Non-pigmented ciliary epithelial cell (primary cell): ENCODE results near the gene PLPPR1.

Source experiments
- DNase-seq: peaks from one replicate; pipeline ENCODE4 v3.0.0-alpha.2; 2010; ENCODE audit warnings: low read depth

PLPPR1 gene

DNA sequence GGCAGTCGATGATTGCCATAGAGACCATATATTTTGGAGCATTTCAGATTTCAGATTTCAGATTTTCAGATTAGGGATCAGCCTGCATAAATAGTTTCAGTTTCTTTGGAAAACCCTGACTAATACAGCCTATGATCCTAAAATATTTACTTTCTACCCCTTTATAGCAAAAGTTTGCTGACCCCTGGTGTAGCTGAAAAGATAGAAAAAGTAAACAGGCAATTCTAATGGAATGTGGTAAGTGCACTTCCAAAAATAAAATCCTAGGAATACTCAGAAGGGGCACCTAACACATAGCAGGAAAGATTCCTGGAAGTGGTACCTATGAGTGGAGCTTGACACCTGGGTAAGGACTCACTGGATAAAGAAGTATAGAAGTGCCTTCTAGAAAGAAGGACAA is 321.8 kb downstream of the PLPPR1 start:
- DNase-seq = no peak

- no peak for DNase-seq
Observed at GRCh38 chr9:101352892-101353463, 324.5 kb downstream of the PLPPR1 start.

DNA sequence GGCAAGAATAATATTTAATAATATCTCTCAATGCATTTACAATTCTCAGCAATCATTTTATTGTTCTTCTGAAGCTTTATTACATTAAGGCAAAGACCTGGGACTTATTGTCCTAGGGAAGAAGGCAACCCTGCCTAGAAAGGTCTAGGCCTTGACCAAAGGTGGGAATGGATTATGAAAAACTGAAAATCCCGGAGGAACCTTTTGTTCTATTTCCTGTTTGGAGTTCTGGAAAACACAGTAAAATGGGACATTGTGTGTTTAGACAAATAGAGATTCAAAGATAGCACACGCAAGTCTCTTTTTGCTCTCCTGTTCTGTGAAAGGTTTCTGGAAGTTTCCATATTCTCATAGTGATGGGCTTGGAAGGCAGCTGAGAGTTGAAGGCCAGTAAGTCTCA is 325.2 kb downstream of the PLPPR1 start:
- no peak for DNase-seq

DNA sequence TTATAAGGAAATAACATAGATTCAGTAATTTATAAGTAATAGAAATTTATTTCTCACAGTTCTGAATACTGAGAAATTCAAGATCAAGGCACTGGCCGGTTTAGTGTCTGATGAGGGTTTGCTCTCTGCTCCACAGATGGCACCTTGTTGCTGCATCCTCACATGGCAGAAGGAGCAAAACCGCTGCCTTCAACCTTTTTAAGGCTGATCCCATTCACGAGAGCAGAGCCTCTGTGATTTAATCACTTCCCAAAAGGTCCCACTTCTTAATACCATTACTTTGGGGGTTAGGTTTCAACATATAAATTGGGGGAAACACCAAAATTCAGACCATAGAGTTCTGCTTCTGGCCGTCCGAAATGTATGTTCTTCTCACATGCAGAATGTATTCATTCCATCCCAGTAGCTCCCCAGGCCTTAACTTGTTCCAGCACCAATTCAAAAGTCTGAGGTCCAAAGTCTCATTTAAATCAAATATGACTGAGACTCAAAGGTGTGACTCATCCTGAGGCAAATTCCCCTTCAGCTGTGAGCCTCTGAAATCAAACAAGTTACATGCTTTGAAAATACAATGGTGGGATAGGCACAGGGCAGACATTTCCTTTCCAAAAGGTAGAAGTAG is 325.7 kb downstream of the PLPPR1 start:
- DNase-seq = no peak

GRCh38 chr9:101354765-101355708 is 326.5 kb downstream of the PLPPR1 start:
- DNase-seq = no peak

DNA sequence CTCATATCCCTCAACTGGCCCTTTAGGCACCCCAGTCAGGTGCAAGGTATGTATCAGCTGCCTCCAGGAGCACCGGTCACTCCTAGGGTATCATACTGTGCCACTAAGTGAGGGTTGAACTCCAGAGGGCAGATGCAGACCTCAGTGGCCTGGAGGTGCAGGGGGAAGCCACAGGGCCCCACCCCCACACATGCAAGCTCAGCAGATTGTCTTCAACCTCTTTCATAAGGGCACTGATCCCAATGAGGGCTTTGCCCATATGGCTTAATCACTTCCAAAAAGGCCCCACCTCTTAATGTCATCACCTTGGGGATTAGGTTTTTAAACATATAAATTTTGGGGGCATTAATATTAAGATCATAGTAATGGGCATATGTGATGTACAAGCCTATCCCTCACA is 328.1 kb downstream of the PLPPR1 start:
- no peak for DNase-seq

DNA sequence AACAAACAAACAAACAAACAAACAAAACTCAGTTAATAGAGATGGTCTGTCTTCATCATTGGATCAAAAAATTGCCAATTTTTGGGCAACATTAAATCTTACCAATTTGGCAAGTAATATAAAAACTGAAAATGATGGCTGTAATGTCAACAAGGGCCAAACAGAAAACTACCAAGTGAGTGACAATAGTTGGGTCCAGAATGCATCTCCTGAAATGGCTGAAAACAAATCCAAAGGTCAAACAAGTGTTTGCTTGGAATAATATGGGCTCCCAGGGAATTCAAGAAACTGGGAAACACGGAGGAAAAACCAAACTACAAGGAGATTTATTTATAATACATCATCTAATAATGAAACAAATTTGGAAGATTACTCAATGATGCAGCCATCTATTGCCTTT is 331.2 kb downstream of the PLPPR1 start:
- DNase-seq = no peak

DNA sequence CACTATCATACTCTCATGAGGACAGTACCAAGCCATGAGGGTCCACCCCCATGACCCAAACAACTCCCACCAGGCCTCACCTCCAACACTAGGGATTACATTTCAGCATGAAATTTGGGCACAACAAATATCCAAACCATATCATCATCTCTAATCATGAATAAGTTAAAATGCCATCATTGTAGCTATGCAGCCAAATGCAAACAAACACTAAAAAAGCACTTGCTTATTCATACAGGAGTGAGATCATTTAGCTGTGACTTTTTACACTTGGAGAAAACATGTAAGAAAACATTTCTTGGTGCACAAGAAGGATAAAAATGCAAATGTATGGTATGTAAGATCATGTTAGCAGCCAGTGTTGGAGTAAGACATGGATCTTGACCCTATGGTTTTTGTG is 332.1 kb downstream of the PLPPR1 start:
- no peak for DNase-seq

DNA sequence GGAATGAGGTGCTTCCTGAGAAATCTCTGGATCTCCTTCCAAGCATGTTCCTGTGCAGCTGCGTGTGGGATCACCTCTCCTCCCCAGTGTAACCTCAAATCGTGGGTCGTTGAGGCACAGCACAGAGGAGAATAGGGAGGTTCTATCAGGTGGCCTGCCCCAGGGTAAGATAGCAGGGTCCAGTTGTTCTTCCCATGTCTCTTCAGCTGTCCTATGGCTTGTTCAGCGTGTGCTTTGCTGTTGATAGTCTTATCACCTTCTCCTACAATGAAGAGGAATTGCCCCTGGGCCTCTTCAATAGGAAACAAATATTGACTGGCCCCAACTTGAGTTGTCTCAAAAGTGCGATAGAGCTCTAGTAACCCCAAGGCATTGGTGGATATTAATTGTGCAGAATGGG is 333.9 kb downstream of the PLPPR1 start:
- no peak for DNase-seq

- DNase-seq = no peak
Observed at GRCh38 chr9:101365181-101365580, 336.7 kb downstream of the PLPPR1 start.

- no peak for DNase-seq
Observed at GRCh38 chr9:101366038-101366756, 337.7 kb downstream of the PLPPR1 start.

GRCh38 chr9:101367323-101367722 is 338.8 kb downstream of the PLPPR1 start:
- DNase-seq = no peak

- no peak for DNase-seq
Observed at GRCh38 chr9:101369286-101369685, 340.8 kb downstream of the PLPPR1 start.

GRCh38 chr9:101369884-101370531 is 341.5 kb downstream of the PLPPR1 start:
- no peak for DNase-seq

DNA sequence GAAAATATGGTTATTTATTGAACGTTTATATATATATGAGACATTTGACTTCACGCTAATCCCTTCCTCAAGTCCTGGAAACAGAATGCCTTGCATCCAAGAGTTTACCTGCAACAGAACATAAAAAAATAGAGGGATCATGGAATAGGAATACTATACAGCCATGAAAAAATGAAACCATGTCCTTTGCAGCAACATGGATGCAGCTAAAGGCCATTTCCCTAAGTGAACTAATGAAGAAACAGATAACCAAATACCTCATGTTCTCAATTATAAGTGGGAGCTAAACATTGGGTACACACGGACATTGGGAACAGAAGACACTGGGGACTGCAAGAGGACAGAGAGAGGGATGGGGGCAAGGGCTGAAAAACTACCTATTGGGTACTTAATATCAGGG is 343.3 kb downstream of the PLPPR1 start:
- DNase-seq = no peak

- DNase-seq = no peak
Observed at GRCh38 chr9:101372327-101373118, 344.0 kb downstream of the PLPPR1 start.
